AG10803 (cell line): ENCODE data around the gene CYB5D1.

ENCODE experiments used
- DNase-seq: peaks from one replicate; pipeline ENCODE4 v3.0.0; 2010; ENCODE audit warnings: low read depth
- H3K4me3 ChIP-seq: 2 replicates; pipeline ENCODE4 v1.5.1; 2011; ENCODE audit warnings: mild to moderate bottlenecking, low read length, control low read depth
- CTCF ChIP-seq: conservative IDR thresholded peaks from 2 replicates; pipeline ENCODE4 v1.5.1; 2011; ENCODE audit warnings: mild to moderate bottlenecking, low read length, control low read depth, inconsistent platforms

Gene CYB5D1

GRCh38 chr17:7885367-7886226 lies 27.8 kb downstream of the CYB5D1 start:
- DNase-seq, result no peak
- peak overlapping the region; percentile 92 for H3K4me3 ChIP-seq
- TF ChIP-seq CTCF, result no peak

- peak overlapping the region; percentile 92 for H3K4me3 ChIP-seq
- no peak for DNase-seq
- TF ChIP-seq CTCF, result peak; percentile 20; the same call in 1 of the 2 replicates
Observed at GRCh38 chr17:7886227-7887037, 28.6 kb downstream of the CYB5D1 start.

- no peak for DNase-seq
- peak overlapping the region; percentile 92 for H3K4me3 ChIP-seq
- TF ChIP-seq CTCF, result no peak
Observed at GRCh38 chr17:7887038-7887481, 29.3 kb downstream of the CYB5D1 start.

GRCh38 chr17:7887482-7888183 lies 29.8 kb downstream of the CYB5D1 start:
- DNase-seq, result peak; percentile 92
- H3K4me3 ChIP-seq, result peak overlapping the region; percentile 92
- TF ChIP-seq CTCF, result no peak

GRCh38 chr17:7888184-7888920 lies 30.5 kb downstream of the CYB5D1 start, which contains the start of gene CHD3:
Gene CHD3 (plus strand): TSS chr17:7888789. CDS start chr17:7889001, 212 bp downstream.
- peak within 1 kb of the TSS; percentile 63 for H3K4me3 ChIP-seq
- TF ChIP-seq CTCF, result no peak
- no peak for DNase-seq
